GM18502 (cell line): ENCODE results near the gene CCDC187.

ENCODE experiments used
- ATAC-seq: cut with Tn5 transposase; IDR thresholded peaks from one replicate; pipeline ENCODE4 v1.9.1; 2021; ENCODE audit warnings: mild to moderate bottlenecking; ENCODE audit not compliant: unreplicated experiment, poor library complexity

CCDC187 gene

GRCh38 chr9:136300866-136301265 is 3.0 kb downstream of the CCDC187 start:
- no peak for ATAC-seq

DNA sequence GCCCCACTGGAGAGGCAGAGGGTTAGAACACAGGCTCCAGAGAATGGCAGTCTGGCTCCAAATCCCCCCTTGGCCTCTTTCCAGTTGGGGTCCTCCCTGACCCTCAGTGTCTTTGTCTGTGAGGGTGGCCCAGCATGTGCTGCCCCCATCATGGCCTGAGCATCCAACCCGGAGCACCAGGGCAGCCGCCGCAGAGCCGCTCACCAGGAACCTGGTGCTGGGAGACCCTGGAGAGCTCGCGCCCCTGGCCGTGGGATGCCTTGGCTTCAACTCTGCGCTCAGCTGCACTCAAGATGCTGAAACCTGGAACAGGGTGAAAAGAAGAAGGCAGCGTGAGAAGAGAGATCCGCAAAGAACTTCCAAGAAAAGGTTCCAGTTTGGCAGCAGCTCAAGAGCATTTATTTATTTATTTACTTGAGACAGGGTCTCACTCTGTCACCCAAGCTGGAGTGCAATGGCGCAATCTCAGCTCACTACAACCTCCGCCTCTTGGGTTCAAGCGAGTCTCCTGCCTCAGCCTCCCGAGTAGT is 3.8 kb downstream of the CCDC187 start:
- no peak for ATAC-seq

GRCh38 chr9:136299541-136299940 is 4.4 kb downstream of the CCDC187 start:
- ATAC-seq = no peak

DNA sequence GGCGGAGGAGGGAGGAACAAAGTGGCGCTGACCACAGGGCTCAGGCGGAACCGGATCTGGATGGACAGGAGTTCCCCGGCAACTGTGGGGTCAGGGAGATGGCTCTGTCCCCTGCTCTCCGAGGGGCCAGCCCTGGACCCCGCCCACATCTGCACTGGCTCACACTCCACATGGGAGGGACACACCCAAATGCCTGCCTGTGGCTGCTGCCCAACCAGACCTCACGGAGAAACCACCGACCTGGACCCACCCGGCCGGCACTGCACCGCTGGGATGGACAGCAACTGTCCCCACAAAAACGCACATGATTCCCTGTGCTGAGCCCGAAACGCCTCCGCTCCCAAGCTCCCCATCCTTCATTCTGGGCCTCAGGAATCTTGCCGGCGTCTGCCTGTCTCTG is 4.8 kb downstream of the CCDC187 start:
- ATAC-seq = no peak

DNA sequence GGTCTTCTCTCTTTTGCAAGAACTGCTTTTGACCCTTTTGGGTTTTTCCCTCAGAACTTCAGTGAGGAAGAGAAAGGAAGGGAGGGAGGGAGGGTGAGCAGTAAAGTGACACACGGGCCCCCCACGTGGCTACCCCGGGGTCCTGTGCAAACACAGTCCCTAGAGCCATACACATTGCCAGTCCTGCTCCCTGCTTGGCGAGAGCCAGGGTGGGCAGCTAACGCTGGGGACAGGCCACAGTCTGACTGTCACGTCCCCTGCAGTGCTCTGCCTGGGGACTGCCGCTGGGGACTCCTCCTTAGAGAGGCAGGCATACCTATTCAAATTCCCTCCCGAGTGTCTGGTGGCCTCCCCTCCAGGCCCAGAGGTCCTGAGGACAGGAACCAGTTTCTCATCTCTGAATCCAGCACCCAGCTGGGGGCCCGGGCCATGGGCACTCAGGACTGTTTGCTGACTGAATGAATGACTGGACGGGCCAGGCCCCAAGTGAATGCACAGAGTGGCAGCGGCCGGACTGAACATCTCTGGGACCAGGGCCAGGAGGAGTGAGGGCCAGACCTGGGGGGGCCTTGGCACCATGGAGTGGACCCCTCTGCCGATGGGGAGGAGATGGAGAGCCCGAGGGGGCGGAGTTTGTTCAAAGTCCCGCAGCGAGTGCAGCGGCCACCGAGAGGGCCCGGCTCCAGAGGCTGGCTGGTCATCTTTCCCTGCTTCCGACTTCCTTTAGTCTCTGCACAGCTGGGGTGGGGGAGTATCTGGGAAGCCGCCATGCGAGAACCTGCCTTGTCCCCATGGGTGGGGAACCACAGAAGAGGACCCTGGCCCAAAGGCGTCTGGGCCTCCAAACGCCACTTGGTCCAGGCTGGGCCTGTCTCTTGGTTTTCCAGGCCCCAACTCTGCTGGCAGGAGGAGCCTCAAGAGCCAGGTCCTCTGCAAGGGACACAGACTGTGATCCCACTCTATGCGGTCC is 5.8 kb downstream of the CCDC187 start:
- no peak for ATAC-seq

GRCh38 chr9:136297016-136297691 is 6.7 kb downstream of the CCDC187 start:
- ATAC-seq = no peak

DNA sequence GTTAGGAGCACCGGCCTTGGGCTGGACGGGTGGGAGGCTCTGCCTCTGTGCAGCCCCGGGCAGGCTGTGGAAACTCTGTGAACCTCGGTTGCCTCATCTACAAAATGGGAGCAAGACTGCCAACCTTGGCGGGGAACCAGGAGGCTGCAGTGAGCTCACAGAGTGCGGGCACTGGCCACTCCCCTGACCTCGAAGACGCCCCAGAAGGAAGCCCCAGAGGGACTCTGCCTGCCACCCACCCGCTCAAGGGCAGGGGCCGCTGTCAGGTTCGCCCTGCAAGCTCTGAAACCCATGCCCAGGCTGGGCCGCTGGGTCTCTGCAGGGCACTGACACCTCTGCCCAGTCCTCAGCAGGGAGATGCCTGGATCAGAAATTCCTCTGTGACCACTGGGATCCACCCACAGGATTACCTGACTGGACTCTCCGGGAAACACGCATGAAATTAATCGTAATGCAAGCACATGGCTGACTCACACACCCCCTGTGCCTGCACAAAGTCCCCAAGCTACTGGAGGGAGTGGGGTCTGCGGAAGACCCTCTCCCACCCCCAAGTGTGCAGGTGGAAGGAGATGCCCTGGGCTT is 7.4 kb downstream of the CCDC187 start:
- ATAC-seq = no peak

GRCh38 chr9:136295542-136296433 is 8.1 kb downstream of the CCDC187 start:
- ATAC-seq = no peak

- no peak for ATAC-seq
Measured at GRCh38 chr9:136295055-136295454, 8.8 kb downstream of the CCDC187 start.

GRCh38 chr9:136294437-136294836 is 9.5 kb downstream of the CCDC187 start:
- no peak for ATAC-seq

GRCh38 chr9:136293476-136294077 is 10.3 kb downstream of the CCDC187 start:
- no peak for ATAC-seq

- no peak for ATAC-seq
Measured at GRCh38 chr9:136292591-136293448, 11.1 kb downstream of the CCDC187 start.

- ATAC-seq = no peak
Measured at GRCh38 chr9:136292026-136292538, 11.8 kb downstream of the CCDC187 start.

DNA sequence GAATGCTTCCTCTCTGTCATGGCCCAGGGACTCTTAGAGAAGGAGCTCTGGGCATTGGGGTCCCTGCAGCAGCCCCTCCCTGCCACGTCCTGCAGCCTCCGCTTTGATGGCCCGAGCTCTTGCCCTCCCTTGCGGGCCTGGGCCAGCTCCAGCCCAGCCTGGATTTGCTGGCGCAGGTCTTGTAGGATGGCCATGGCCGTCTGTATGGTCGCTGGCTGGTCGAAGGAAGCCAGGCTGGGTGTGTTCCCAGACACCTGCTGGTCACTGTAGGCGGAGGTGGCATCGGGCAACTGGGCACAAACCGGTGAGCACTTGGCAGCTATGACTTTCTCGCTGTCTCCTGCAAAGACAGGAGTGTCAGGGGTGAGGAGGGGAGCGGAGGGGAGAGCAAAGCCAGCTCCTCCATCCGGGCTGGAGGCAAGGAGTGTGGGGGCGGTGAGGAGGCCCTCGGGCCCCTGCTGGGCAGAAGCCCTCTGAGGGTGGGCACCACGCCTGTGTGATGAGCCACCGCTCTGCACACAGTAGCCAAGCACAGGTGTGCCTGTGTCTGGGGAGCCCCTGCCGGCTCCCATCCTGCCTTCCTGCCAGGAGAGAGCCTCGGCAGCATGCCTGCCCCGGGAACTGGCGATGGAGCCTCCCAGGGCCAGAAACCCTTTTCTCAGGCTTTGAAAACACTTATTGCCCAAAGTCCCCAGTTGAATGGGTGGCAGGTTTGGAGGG is 12.4 kb downstream of the CCDC187 start:
- no peak for ATAC-seq

DNA sequence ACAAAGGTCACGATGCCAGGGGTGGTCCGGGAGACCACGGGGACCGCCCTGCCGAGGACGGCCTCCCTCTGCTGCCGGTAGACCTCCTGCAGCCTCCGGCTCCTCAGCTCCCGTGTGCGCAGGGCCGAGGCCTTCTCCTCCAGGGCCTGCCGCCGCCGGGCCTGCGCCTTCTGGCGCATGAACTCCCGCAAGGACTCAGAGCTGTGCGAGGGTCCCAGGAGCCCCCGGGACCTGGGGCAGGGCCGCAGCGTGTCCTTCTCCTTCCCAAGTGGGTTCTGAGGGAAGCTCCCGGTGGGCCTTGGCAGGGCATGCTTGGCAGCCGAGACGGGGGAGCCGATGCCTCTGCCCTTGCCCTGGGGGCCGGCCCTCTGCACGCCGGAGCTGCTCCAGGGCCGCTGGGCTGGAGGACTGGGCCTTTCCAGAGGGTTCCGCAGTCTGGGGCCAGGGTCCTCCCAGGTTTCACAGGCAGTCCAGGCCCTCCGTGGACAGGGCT is 13.3 kb downstream of the CCDC187 start:
- no peak for ATAC-seq

DNA sequence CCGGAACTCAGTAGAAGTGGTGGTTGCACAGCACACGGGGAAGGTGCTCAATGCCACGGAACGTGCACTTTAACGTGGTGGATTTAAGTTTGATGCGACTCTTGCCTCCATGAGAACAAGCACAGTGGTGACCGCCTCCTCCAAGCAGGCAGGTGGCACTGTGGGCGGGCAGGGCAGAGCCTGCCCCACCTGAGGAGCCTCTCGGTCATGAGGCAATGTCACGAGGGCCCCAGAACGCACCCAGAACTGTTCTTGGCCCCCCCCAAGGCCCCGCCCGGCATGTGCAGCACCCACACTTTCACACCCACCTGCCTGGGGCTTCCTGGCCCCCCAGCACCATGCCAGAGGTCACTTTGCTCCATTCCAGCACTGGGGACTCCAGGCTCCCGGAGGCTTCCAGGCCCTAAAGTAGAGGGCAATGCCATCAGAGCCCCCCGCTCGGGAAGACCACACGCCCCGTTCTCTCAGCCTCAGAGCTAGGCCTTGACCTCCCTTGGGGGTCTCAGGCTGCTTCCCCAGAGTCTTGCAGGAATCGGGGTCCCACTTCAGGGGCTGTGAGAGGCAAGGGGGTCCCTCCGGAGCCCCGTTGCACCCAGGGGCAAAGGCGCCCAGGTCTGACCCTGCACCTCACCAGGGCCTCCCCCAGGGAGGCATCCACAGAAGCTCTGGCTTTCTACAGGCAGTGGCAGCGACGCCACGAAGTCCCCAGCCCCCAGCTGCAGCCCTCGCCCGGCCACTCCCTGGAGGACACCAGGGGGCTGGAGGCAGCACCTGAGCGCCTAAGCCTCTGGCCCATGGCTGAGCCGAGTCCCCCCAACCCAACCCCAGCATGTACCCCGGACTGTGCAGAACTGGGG is 14.0 kb downstream of the CCDC187 start:
- ATAC-seq = no peak
